Fibroblast of peridontal ligament (primary cell): ENCODE results near the gene GALNT9.

Experiments
- DNase-seq: peaks from one replicate; pipeline ENCODE4 v3.0.0-alpha.2; 2010; ENCODE audit errors: extremely low read depth

Gene GALNT9

GRCh38 chr12:132170094-132170636 is 159.2 kb downstream of the GALNT9 start:
- peak; percentile 73 for DNase-seq

GRCh38 chr12:132169376-132169775 is 160.0 kb downstream of the GALNT9 start:
- no peak for DNase-seq

GRCh38 chr12:132168311-132169031 is 160.9 kb downstream of the GALNT9 start:
- no peak for DNase-seq

DNA sequence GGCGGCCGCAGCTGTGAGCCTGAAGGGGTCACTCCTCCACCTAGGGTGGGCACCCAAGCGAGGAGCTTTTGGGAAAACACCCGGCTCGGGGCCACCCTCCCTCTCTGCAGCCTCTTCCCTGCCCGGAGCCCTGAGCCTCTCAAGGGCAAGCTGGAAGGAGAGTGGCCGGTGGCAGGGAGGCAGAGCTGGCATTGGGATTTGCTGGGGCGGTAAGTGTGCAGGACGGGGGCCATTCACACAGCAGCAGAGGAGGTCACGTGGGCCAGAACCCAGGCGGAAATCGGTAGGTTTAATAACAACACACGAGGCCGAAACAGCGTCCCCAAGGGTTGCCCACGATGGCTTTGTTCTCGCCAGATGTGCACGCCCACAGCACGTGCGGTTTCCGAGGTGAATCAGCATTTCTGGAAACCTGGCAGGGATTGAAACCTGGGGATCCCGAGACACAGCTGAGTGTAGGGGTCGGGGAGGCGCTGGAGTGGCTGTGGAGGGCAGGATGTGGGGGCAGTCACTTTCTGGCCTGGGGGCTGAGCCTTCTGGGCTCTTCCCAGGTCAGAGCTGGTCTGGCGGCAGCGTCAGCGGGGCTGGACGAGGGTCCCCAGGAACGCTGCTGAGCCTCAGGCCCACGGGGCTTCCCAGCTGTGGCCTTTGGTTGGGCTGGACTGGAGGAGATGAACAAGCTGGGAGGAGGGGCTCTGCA is 161.6 kb downstream of the GALNT9 start:
- no peak for DNase-seq

GRCh38 chr12:132166801-132167591 is 162.4 kb downstream of the GALNT9 start:
- no peak for DNase-seq

GRCh38 chr12:132166093-132166492 is 163.3 kb downstream of the GALNT9 start:
- no peak for DNase-seq

- no peak for DNase-seq
Observed at GRCh38 chr12:132165584-132165983, 163.8 kb downstream of the GALNT9 start.

- DNase-seq: no peak
Observed at GRCh38 chr12:132164426-132164825, 165.0 kb downstream of the GALNT9 start.

DNA sequence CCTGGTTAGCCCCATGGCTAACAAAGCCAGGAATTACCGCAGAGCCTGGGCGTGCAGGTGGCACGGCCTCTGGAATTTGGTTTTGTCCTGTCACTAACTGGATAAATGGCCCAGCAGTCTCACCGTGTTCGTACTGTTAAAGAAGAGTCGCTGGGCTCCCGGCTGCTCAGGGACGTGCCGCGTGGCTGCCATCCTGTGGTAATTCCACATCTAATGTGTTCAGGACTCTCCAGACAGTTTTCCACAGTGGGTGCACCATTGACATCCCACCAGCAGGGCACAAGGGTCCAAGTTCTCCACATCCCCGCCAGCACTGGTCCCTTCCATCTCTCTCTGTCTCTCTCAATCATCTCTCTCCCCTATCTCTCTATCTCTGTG is 165.5 kb downstream of the GALNT9 start:
- no peak for DNase-seq

DNA sequence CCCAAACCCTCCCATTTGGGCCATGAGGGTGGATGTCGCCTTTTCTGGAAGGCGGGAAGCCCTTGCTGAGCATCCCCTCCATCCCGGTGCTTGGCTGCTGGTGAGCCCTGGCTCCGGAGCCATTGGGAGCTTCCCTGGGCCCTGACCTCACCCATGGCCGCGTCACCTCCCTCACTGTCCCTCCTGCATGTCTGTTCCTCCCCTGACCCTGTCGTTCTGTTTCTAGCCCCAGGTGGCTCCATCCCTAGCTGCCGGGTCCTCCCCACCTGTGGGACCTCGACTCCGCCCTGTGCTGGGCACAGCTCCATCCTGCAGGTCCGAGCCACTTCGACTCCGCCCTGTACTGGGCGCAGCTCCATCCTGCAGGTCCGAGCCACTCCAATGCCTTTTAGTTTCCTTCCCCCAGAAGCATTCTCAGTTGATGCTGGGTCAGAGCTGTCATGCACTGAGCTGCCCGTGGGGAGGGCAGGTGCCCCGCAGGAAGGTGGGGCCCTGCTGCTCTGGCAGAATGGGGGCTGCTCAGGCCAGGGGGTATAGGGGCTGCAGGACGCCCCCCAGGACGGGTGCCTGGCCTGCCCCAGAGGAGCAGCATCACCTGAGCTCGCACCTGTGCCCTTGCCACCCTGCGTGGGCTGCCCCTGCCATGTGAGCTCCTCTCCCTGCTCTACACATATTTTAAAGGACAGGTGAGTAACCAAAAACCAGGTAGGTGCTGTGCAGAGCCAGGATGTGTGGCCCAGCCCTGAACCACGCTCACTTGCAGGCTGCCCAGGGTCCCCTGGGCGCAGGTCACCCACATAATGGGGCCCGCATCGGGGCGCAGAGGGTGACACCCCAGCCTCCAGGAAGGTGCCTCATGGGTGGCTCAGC is 166.1 kb downstream of the GALNT9 start:
- DNase-seq: no peak

DNA sequence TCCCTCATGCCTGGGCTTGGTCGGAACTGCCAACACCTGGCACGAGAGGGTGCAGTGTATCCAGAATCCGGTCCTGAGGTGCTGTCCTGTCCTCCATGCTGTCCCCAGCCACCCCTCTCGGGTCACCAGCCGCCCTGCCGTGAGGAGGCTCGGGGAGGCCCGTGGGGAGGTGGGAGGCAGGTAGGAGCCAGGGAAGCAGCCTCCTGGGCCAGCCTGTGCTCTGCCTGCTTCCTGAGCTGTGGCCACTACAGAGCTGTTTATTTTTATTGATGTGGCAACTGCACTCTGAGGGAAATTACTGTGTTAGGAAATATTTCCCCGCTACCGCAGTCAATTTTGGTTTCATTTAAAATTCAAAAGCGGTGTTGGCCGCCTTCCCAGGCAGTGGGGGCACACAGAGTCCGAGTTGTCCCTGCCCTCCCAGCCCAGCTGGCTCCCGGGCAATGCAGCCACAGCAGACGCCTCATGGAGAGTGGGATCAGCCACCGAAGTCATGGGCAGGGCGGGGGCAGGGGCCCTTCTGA is 166.8 kb downstream of the GALNT9 start:
- peak; percentile 92 for DNase-seq

DNA sequence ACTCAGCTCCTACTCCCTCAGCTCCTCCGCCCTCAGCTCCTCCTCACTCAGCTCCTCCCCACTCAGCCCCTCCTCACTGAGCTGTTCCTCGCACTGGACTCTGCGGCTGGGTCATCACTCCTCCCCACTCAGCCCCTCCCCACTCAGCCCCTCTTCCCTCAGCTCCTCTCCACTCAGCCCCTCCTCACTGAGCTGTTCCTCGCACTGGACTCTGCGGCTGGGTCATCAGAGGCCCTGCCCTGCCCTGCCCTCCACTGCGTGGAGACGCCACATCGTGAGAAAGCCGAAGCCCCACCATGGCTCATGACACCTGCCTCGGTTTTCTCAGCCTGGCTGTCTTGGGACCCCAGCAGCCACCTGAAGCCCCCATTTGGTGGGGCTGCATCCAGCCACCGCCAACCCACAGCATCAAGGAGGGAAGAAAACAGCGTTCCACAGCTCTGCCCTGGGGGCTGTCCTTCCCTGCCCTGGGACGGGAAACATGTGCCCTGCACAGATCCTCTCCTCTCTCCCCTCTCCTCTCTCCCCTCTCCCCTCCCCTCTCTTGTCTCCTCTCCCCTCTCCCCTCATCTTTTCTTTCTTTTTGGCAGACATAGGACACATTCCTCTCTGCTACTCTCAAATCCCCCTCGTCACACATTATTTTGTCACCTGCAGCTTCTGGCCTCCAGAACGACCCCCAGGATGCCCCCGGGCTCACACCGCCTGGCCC is 167.4 kb downstream of the GALNT9 start:
- DNase-seq: no peak

- no peak for DNase-seq
Observed at GRCh38 chr12:132161036-132161781, 168.2 kb downstream of the GALNT9 start.

DNA sequence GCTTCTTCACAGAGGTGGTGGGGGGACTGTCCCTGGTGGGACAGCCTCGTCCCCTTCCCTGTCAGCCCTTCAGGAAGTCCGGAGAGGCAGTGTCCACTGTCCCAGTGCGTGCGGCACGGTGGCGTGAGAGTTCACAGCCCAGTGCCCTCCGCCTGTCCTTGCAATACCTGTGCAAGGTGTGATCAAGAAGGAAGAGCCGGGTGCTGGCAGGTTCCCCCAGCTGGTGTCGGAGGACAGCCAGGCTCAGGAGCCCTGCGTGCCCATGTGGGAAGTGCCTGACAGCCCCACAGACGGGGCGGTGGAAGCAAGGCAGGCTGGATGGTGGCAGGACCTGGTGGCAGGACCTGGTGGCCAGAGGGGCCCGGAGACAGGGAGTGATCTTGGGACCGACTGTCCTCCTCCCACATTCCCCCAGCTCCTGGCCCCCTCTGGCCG is 168.8 kb downstream of the GALNT9 start:
- no peak for DNase-seq

- no peak for DNase-seq
Observed at GRCh38 chr12:132160016-132160415, 169.4 kb downstream of the GALNT9 start.

DNA sequence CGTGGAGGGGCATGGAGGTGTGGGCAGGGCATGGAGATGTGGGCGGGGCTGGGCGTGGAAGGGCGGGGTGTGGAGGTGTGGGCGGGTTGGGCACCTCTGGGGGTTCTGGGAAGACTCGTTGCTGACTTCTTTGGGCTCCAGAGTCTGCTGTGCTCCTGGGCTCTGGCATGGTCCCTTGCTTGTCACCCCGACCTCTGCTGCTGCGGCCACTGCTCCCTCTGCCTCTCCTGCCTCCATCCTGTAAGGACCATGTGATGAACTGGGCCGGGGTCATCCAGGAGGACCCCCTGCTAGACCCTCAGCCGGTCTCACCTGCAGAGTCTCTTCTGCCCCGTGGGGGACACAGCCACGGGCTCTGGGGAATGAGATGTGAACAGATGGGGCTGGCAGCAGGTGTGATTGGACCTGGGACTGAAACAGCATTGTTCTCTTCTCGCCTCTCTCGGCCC is 169.8 kb downstream of the GALNT9 start:
- no peak for DNase-seq

- DNase-seq: no peak
Observed at GRCh38 chr12:132158677-132159554, 170.5 kb downstream of the GALNT9 start.

DNA sequence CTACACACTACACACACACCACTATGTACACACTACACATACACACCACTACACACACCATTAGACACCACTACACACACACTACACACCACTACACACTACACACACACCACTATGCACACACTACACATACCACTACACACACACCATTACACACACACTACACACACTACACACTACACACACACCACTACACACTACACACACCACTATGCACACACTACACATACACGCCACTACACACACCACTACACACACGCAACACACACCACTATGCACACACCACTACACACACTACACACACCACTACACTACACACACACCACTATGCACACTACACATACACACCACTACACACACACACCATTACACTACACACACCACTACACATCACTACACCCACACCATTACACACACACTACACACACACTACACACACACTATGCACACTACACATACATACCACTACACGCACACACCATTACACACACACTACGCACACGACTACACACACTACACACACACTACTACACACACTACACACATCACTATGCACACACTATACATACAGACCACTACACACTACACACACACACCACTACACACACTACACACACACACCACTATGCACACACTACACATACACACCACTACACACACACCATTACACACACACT is 171.5 kb downstream of the GALNT9 start:
- no peak for DNase-seq
